Mucosa of descending colon (tissue), 3 donors: Measurements from ENCODE around the gene TEAD1. TPM values are rescaled to one million over a fixed set of nuclear protein-coding genes. Genes with fewer than 3 reads are reported as not detected.
A peak's percentile ranks its signal among the peaks of the same experiment; 100 is the strongest.

Experiments
- ATAC-seq: fragments of 200-7000 bp; cut with Tn5 transposase; one replicate; pipeline ENCODE4 v1.9.1; 2020; ENCODE audit warnings: mild to moderate bottlenecking, moderate library complexity
- DNase-seq, 3 donors: peaks; one replicate each; pipeline ENCODE4 v3.0.0-alpha.2; 2020
- H3K36me3 ChIP-seq: fragments of 200-600 bp; one replicate; pipeline ENCODE4 v1.8.0; 2021; ENCODE audit warnings: low read depth, mild to moderate bottlenecking
- H3K4me1 ChIP-seq: fragments of 200-600 bp; one replicate; pipeline ENCODE4 v1.8.0; 2021; ENCODE audit warnings: low read depth, mild to moderate bottlenecking
- H3K4me3 ChIP-seq: fragments of 200-600 bp; one replicate; pipeline ENCODE4 v1.8.0; 2021; ENCODE audit warnings: mild to moderate bottlenecking
- H3K9me3 ChIP-seq: fragments of 200-600 bp; one replicate; pipeline ENCODE4 v1.8.0; 2021; ENCODE audit warnings: mild to moderate bottlenecking
- intact Hi-C, 2 donors: fragments of 100-400 bp; cut with DNase I in 1 of 2; cut with micrococcal nuclease in 1 of 2; formaldehyde crosslinking; loops; one replicate each; pipeline versions ENCODE4 v1.11.0 to v1.11.1; 2022; cut with DNase I, micrococcal nuclease
- total RNA-seq, 3 donors: library from RNA; stranded (reverse); fragmentation: NEBNext Ultra II Directional in 2 of 3; extraction: Animal tissue kit (Norgen Biotek cat#: 25700) in 2 of 3; gene quantifications; one replicate each; pipeline versions ENCODE4 v1.2.1 to v1.2.4, GENCODE V29; 2021 to 2023
- TF ChIP-seq, protein P1 (sequence below): fragments of 200-600 bp; IDR thresholded peaks from one replicate; pipeline ENCODE4 v1.8.0; 2022; ENCODE audit warnings: antibody characterized with exemption, mild to moderate bottlenecking
- donor health status: DM: no; HTN: no; CAD: no; lungs with moderate emphysema.
- donor health status: DM: no; HTN: no; CAD: no.
- donor health status: DM: no; HTN: yes; CAD: no.

TEAD1 gene
- total RNA-seq, 3 donors from 2014 or later, result 33.2 to 196 (median 41.1) TPM

DNA sequence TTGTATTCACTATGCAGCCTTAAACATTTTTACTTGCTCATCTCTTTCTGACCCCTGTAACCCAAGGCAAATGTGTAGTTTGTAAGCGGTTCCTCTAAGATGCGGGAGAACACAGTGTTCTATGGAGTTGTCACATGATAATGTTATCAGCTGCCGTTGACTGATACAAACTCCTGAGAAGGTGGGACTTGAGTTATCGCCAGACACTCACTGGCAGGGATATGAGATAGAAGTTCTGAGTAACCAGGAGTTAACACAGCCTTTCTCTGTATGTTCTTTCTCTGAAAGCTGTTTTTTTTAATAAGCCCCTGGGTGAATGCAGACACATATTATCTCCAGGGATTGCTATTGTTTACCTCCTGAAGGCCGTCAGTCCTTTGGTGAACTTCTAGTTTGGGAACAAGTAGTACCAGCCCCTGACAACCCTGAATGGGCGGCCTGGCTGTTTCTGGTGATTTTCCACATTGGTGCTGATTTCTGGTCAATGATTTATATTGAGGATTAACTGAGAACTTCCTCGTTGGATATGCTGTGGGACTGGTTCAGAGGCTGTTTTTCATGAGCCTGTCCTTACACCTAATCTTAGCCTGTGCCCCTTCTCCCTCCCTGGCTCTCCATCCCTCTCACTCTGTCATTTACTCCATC lies 179.6 kb downstream of the TEAD1 start:
- no peak overlapping the region for H3K4me3 ChIP-seq
- H3K4me1 ChIP-seq, result peaks cover 29% of the 10 kb centered on the region
- ATAC-seq (peak; percentile 85), DNase-seq (peak in 1 of 3 donors; percentile 52)
- TF ChIP-seq, protein P1, sequence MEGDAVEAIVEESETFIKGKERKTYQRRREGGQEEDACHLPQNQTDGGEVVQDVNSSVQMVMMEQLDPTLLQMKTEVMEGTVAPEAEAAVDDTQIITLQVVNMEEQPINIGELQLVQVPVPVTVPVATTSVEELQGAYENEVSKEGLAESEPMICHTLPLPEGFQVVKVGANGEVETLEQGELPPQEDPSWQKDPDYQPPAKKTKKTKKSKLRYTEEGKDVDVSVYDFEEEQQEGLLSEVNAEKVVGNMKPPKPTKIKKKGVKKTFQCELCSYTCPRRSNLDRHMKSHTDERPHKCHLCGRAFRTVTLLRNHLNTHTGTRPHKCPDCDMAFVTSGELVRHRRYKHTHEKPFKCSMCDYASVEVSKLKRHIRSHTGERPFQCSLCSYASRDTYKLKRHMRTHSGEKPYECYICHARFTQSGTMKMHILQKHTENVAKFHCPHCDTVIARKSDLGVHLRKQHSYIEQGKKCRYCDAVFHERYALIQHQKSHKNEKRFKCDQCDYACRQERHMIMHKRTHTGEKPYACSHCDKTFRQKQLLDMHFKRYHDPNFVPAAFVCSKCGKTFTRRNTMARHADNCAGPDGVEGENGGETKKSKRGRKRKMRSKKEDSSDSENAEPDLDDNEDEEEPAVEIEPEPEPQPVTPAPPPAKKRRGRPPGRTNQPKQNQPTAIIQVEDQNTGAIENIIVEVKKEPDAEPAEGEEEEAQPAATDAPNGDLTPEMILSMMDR, result no peak
- H3K9me3 ChIP-seq, result no peaks in the 10 kb centered on the region
- intact Hi-C loops, result no loop called here
- H3K36me3 ChIP-seq, result no peaks in the 10 kb centered on the region

GRCh38 chr11:12854297-12854661 lies 180.1 kb downstream of the TEAD1 start:
- Histone ChIP-seq H3K4me3 (no peak overlapping the region), H3K4me1 (peaks cover 29% of the 10 kb centered on the region), H3K9me3 (no peaks in the 10 kb centered on the region), H3K36me3 (no peaks in the 10 kb centered on the region)
- TF ChIP-seq, protein P1, result no peak
- no peak for DNase-seq
- peak; percentile 29 for ATAC-seq
- intact Hi-C loops, result no loop called here

DNA sequence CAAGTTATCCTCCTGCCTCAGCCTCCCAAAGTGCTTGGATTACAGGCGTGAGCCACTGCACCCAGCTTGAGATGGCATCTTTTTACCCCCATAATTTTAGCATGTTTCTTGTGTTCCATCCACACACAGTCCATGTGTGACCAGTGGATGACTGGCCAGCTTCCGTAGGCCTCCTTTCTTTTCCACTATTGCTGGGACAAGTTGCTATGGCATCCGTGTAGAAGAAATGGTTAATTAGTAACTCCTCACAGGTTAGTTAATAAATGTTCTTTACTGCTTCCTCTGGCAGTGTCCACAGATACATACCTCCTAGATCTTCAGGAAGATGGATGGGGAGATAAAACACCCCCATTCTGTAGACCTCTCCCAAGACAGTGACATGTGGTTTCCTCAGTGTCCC lies 180.6 kb downstream of the TEAD1 start:
- Histone ChIP-seq H3K9me3 (no peaks in the 10 kb centered on the region), H3K4me3 (no peak overlapping the region), H3K4me1 (peaks cover 29% of the 10 kb centered on the region), H3K36me3 (no peaks in the 10 kb centered on the region)
- DNase-seq (no peak), ATAC-seq (peak; percentile 80)
- intact Hi-C loops, result no loop called here
- TF ChIP-seq, protein P1, result no peak

GRCh38 chr11:12856338-12856737 lies 182.1 kb downstream of the TEAD1 start:
- ATAC-seq, result no peak
- intact Hi-C loops, result no loop called here
- no peak for DNase-seq
- TF ChIP-seq, protein P1, result no peak
- Histone ChIP-seq H3K36me3 (no peaks in the 10 kb centered on the region), H3K4me1 (peaks cover 35% of the 10 kb centered on the region), H3K4me3 (no peak overlapping the region), H3K9me3 (no peaks in the 10 kb centered on the region)

DNA sequence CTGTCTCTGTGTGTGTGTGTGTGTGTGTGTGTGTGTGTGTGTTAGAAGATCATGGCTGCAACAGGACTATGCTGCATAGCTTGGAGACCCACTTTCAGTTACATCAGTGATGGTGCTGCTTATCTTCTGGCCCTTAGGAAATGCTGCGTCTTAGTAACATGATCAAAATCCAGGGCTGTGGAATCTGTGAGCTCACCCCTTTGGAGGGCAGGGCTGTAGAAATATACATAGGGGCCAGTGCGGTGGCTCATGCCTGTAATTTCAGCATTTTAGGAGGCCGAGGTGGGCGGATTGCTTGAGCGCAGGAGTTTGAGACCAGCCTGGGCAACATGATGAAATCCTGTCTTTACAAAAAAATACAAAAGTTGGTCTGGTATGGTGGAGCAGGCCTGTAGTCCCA lies 183.4 kb downstream of the TEAD1 start:
- intact Hi-C loops, result no loop called here
- H3K4me3 ChIP-seq, result no peak overlapping the region
- ATAC-seq (no peak), DNase-seq (no peak)
- TF ChIP-seq, protein P1, result no peak
- H3K36me3 ChIP-seq, result no peaks in the 10 kb centered on the region
- no peaks in the 10 kb centered on the region for H3K9me3 ChIP-seq
- peaks cover 32% of the 10 kb centered on the region for H3K4me1 ChIP-seq
